GM19372 (cell line): ENCODE results near the gene ERN1.

ENCODE experiments used
- ATAC-seq: cut with Tn5 transposase; IDR thresholded peaks from one replicate; pipeline ENCODE4 v1.9.1; 2021; ENCODE audit warnings: mild to moderate bottlenecking, low read depth, moderate library complexity; ENCODE audit not compliant: unreplicated experiment

Gene ERN1

DNA sequence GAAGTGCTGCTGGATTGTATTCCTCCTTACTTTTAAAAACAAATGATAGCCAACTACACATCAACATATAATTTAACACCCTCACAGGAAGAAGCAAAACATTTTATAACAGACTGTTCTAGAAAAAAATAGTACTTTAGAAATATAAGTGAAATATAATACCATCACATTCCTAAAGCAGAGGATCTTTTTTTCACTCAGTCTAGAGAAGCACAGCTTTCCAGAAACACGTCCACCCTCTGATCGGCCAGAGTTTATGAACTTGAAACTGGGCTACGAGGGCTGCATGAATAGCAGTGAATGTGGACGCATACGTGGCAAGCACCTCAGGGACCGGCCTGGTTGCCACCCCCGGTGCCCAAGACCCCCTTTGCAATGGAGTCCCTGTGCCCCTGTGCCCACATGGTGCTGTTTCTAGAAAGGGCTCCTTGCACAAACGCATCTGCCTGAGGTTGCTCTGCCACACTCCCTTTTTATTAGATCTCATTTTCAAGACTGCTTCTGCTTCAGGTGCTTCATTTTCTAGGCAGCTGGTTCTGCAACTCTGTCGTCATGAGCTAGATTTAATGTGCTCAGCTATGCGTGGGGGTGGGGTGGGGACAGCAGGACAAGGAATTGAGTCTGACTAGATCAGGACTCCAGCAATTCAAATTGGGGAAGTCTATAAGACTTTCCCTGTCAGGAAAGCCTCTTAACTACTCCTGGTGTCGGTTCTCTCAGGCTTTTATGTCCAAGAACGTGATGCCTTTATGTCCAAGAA, 29.1 kb upstream of the ERN1 start:
- ATAC-seq: no peak

DNA sequence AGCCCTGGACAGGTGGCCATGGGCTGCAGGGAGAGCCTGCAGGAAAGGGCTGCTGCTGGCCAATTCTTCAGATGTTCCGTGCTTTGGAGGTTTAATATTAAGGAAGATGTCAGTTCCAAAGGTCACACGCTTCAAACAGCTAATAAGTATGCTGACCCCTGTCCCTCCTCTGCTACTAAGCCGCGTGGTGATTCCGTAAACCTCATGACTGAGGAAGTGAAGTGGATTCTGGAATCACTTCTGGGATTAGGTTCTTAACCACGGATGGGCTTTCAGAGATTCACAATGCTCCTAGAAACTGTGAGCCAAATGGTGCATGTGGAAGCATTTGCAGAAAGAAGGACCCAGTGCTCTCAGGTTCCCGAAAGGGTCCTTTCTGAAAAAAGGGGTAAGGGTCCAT, 28.5 kb upstream of the ERN1 start:
- no peak for ATAC-seq

DNA sequence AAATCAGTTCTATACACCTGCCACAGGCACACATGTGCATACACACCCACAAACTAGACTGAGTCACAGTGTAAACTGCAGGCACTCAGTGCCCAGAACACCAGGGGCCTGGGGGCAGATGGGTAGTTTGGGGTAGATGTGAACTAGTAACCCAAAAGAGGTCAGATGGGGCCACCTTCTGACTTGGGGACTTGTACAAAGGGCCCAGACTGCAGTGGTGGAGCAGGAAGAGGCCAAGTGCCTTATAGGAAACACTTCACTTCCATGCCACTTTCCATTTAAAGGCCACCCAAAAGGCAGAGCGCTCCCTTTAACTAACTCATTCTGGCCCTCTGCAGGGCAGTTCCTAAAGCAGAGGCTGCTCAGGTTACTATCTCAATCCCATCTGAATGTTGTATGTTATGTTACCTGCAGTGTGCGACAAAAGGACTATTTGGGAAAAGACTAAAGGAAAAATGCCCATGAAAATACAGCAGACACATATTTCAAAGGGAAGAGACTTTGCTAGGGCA, 27.8 kb upstream of the ERN1 start:
- ATAC-seq: no peak

DNA sequence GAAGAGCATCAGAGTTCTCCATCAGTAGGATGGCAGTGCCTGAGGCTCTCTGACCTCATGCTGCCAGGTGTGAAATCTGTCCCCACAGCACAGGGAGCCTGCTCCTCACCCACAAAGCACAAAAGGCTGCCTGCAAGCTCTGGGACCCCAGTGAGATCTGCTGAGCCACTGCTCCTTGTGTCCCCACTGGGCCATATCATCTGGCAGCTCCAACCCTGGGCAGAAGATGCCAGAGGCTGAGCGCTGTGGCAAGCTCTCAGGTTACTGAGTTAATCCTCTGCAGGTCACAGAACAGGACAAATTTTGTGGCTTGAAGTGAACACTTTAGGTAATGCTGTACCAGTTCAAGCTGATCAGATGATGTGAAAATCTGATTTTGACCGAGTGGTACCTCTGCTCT, 26.7 kb upstream of the ERN1 start:
- ATAC-seq: no peak

DNA sequence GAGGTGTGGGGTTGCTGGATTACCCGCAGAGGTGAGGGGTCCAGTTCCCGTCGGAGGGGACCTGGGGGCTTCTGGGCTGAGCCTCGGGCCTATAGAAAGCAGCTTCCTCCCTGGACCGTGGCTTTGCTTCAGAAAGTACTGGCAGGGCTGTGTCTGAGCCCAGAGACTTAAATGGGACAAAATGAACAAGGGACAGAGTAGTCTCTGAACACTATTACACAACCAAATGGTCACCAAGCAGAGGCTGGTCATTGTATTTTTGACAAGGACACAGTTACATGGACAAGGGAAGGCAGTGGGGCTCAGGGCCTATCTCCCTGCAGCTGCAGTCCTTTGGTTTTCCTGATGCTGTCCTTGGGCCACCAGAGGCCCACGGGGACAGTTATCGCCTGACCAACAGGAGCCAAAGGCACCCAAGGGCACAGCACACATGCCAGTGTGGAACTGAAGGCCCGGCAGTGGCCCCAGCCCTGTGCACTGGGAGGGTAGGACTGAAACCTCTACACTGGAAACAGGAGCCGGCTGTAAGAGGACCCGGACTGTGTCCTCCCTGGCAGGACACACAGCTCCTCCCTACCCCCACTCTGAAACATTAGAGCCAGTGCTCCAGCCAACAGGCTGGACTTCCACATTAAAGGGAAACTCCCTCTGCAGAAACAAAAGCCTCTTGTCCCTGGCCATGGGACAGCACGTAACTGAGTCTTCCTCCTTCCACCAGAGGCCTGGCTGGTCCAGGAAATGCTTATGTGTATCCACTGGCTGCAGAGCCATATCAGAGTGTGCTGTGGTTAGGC, 26.0 kb upstream of the ERN1 start:
- no peak for ATAC-seq

DNA sequence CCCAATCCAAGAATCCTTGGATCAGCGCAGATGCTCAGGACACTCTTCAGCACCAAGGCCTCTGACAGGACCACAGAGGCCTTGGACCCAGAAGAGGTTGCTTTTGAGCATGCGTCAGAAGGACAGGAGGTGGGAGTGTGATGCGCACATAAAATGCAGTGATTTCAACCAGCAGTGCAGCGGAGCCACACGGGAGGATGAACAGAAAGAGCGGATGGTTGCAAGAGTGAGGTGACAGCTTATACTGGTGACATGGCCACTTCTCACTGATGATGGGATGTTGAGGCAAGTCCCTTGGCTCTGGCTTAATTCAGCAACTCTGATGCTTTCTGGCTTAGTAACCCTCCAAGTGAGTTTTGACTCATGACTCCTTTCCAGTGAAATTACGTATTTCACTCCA, 25.2 kb upstream of the ERN1 start:
- no peak for ATAC-seq

DNA sequence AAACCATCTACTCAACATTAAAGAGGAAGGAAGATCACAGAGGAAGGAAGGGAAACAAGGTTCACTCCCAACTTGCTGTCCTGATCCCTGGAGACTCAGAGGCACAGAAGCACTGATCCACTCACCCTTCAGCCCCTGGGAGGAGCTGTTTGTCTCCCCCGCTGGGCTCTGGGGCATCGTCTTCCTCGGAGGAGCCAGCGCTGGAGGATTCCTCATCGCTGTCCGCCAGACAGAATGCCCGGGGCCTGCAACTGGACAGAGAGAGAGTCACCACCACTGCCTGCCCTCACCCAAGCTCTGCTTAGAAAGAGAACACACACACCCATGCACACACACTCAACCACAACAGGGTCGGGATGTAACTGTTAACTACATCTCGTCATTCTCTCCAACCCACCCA, 24.8 kb upstream of the ERN1 start:
- no peak for ATAC-seq

DNA sequence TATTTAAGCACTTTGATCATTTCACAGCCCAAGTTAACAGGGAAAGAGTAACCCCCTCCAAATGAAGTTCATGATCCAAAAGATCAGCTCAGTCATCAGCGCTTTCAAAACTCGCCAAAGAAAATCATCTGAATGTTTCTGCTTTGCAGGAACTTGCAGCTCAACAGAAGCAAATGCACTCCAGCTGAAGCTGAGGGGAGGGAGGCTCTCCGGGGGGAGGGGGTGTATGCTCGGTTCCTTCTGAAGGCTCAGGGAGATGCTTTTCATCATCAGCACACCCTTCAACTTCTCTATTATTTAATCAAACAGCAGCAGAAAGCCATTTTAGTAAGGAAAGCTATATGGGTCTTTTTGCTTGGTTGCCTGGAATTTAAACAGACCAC, 24.4 kb upstream of the ERN1 start:
- ATAC-seq: no peak

DNA sequence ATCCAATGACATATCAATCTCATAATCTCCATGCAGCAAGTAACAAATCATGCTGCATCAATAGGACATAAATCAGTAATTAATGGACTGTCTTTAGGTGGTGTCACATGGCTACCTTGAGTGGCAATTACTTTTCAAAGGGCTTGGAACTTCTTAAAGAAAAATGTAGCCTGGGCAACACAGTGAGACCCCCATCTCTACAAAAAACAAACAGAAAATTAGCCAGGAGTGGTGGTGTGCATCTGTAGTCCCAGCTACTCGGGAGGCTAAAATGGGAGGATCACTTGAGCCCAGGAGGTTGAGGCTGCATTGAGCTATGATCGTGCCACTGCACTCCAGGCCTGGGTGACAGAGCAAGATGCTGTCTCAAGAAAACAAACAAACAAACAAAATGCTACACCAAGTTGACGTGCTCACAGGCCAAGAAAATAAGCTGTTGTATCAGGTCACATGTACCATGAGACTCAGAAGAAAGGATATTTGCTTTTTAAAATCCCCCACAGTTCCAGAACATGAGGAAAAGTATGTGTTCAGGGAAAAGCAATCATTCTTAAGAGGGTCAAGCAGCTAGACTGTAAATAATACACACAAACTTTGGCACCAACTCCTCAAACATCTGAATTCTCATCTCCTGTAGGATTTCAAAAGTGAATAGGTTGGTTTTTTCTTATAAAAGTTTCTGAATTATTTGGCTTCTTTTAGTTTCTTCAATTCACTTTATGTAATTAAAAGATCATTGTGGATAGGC, 23.8 kb upstream of the ERN1 start:
- ATAC-seq: no peak

DNA sequence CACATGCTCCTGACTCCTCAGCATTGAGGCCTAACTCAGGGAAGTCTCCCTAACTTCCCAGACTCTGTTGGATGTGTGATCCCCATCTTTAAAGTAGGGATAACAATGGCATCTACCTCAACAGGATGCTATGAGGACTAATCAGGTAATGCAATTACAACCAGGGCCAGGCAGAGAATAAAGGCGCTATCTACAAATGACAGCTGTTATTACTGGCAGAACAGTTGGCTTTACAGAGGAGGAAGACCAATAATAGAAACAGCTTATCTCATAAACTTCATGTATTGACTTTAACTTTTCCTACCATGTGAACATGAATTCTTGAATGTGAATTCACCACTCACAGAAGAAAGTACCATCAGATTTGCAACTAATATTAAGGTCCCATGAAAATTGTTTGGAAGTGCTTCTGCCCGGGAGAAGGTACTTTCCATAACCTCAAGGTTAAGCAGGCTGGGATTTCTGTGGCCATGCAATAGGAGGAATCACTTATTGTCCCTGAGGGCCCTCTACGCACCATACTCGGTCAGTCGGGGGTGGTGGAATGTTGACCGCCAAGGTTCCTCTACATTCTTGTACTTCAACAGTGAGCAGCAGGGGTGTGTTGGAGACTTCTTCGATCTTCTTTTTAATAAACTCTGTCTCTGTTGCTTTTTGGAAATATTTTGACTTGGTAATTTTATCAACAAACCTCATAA, 22.6 kb upstream of the ERN1 start:
- ATAC-seq: no peak

DNA sequence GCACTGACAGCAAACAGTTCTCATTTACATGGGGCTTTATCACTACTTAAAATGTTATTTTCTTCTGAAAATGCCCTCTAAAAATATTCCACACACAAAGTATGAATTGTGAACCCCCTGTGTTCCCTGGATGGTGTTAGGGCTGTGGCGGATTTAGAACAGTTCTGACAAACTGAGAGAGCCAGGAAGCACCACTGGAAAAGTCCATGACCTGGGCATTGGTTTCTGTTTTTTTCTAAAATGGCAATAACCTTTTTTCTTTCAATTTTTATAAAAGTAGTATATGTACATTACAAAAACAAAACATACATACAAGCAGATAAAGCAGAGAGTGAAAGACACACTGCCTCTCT, 21.0 kb upstream of the ERN1 start:
- ATAC-seq: no peak

DNA sequence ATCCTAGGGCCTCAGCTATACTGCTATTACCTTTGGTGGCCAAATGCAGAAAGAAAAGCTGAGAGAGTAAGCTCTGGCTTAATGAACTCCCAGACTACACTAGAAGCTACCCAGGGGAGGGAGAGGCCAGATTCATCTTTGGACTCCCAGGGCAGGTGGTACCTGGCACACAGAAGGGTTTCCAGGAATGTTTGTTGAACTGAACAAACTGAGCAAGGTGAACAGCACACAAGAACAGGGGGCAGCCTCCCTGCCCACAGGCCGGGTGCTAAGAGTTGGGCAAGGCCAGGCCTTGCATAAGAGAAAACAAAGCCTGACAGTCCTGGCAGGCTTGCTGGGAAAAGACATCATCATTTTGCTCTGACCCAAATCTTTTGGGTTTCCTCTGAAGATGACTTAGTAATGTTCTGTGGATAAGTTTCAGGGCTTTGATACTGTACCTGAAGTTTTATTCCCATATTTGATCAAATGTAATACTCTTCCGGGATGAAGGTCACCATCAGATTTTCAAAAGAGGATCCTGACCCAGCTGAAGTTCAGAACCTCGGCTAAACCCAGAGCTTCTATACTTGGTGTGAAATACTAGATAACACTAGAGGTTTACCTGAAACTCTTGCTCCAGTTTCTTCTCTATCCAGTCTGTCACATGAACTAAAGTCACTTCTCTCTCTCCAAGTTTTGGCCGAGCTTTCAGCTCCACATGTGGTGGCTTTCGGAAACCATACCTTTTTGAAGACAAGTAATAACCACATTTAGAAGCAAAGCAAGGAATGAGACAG, 20.5 kb upstream of the ERN1 start:
- no peak for ATAC-seq

DNA sequence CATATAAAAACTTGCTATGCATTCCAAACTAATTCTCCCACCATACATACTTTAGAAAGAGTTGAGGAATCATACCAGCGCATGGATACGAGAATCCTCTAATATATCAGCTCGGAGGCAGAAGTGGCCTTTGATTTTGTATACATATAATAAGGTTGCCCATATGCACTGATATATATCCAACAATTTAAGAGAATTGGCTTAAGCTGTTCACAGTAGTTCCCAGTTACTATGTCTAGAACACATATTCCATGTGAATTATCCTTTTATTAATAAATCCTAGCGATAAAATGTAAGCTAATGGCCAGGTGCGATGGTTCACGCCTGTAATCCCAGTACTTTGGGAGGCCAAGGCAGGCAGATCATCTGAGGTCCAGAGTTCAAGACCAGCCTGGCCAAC, 19.3 kb upstream of the ERN1 start:
- ATAC-seq: no peak

DNA sequence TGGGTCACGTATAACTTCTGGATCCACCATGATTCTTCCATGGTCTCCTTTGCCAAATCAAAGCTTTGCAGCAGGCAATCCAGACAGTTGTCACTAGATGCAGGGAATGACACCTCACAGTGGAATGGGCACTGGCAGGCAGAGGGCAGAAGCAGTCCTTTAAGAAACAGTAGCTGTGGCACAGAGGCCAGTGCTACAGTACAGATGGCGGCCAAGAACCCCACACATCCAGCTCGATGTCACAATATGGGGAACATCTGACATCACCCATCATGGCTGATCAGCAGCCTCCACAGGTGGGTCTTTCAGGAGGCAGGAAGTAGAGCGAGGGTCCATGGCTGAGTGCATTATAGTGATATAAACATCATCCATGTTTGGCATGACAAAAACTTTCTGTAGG, 18.8 kb upstream of the ERN1 start:
- ATAC-seq: no peak

DNA sequence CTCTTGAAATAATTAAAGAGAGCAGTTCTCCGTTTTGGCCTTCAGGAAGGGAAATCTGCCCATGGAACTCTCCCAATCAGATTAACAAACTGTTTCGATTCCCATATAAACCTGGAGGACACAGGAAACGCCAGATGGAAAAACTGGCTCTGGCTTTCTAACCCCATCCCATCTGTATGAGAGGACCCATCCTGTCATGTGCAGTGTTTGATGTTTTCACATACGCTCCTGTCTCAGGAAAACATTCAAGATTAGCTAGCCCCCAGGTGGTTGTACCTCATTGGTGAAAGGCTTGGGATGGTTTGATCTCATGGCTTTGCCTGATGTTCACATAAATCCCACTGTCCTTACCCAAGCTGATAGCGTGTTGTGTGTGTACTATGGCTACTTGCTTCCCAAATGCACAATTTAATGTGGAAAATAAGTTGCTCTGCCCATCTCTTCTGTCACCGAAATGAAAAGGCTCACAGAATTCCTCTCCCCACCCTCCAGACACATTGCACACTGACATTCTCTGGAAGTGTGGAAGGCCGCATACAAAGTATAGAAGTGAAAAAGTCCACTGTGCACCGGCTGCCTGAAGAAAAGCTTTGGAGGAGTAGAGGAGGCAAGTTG, 18.2 kb upstream of the ERN1 start:
- ATAC-seq: no peak

DNA sequence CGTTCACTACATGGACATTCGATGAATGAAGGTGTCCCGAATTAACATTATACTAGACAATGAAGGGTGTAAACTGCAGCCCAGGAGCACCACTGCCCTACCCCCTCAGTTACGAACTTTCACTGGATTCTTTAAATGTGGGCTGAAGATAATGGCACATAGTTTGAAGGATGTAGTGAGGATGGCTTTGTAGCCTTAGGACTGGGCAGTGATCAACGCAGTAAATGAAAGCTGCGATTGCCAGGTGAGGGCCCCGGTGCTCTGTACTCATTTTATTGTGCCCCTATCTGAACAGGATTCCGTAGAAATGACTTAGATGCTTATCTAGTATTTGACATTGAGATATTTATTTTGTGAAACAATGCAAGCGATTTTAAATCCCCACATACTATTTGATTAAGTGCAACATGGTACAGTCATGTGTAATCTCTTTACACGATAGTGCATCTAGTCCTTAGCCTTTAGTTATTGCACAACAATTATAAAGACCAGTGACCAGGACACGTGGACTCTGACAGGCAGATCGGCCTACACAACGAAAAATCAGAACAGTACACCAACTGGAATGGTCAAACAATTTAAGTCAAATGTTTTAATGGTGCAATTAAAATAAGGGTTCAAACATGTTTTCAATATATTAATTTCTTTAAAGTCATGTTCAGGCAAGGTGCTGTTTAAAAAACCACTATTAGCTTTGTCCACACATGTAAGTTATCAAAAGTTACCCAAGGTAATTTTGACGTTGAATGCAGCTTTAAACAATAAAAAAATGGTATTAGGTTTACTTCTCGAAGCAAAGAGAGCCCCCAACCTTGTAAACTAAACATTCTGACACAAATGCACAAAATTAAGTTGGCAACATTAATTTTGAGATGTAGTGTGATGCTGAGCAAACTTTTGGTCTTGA, 17.4 kb upstream of the ERN1 start:
- no peak for ATAC-seq

DNA sequence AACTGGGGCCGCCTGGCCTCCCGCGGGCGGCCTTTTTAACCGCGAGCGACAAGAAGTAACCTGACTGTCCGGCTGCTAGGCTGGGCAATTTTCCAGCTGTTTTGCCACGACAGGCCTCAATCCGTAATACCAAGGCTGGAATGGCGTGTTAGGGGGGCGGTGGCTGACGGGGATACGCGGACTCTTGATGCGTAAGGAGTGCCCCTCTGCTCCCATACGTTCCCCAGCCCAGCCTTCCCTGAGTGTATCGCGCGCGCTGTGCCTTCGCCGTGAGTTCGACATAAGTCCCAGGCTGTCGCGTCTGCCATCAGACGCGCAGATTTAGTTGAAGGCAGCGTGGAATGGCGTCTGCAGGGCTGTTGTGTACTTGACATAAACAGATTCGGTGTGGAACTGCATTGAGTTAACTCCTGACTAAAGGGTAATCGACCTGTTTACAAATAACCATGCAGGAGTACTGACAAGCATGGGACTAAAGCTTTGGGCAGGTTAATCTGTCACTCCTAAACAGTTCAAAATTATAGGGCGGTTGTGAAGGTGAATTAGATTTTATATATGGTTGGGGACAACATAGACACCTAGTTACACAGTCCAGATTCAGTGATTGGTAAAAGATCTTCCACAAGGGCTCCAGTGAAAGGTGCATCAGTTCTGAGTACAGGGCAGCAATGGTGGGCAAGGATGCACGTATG, 16.6 kb upstream of the ERN1 start:
- ATAC-seq: peak; percentile 7
